Stimulated activated effector memory CD8-positive, alpha-beta T cell treated with anti-CD3 and anti-CD28 coated beads, Interleukin-12 subunit alpha, Interleukin-12 subunit beta, amount 100 ng/mL, for 72 hours (primary cell): ENCODE results near the gene NMNAT2.
"Not testable (repeated sequence)": the region's sequence is repeated elsewhere in the genome, so short reads cannot be mapped to it uniquely, and the experiment has no call there.

Source experiments
- ATAC-seq: fragments of 150-1000 bp; cut with Tn5 transposase; 2 replicates; pipeline ENCODE4 v1.10.0; 2021
- DNase-seq, 2 donors: peaks; one replicate each; pipeline ENCODE4 v3.0.0; 2021 to 2022; ENCODE audit warnings: low spot score in 2 of 2
- H3K27ac Mint-ChIP-seq: one replicate; pipeline ENCODE4 v1.8.0; 2022; ENCODE audit warnings: mild to moderate bottlenecking, mixed read lengths
- H3K36me3 Mint-ChIP-seq: one replicate; pipeline ENCODE4 v1.8.0; 2022; ENCODE audit warnings: mild to moderate bottlenecking, mixed read lengths
- H3K4me1 Mint-ChIP-seq: one replicate; pipeline ENCODE4 v1.8.0; 2022; ENCODE audit warnings: mixed read lengths
- H3K4me3 Mint-ChIP-seq: one replicate; pipeline ENCODE4 v1.8.0; 2022; ENCODE audit warnings: mild to moderate bottlenecking, mixed read lengths
- H3K9me3 Mint-ChIP-seq: one replicate; pipeline ENCODE4 v1.8.0; 2022; ENCODE audit warnings: mixed read lengths

The NMNAT2 gene

GRCh38 chr1:183241471-183241870 is 176.7 kb downstream of the NMNAT2 start:
- no peaks in the 10 kb centered on the region for H3K9me3 Mint-ChIP-seq
- H3K4me3 Mint-ChIP-seq = no peak overlapping the region

GRCh38 chr1:183240853-183241252 is 177.3 kb downstream of the NMNAT2 start:
- not testable (repeated sequence) for H3K4me1 Mint-ChIP-seq, H3K4me3 Mint-ChIP-seq, ATAC-seq, DNase-seq, H3K27ac Mint-ChIP-seq, H3K36me3 Mint-ChIP-seq, H3K9me3 Mint-ChIP-seq

More at GRCh38 chr1:183241471-183241870, 176.7 kb downstream of the NMNAT2 start:
- DNase-seq (no peak), ATAC-seq (no peak)
- H3K4me1 Mint-ChIP-seq = no peaks in the 10 kb centered on the region
- no peak overlapping the region for H3K27ac Mint-ChIP-seq
- no peaks in the 10 kb centered on the region for H3K36me3 Mint-ChIP-seq

GRCh38 chr1:183240526-183240825 is 177.7 kb downstream of the NMNAT2 start:
- ATAC-seq (no peak), DNase-seq (no peak)
- H3K36me3 Mint-ChIP-seq = no peaks in the 10 kb centered on the region
- H3K4me3 Mint-ChIP-seq = no peak overlapping the region
- no peak overlapping the region for H3K27ac Mint-ChIP-seq
- H3K4me1 Mint-ChIP-seq = no peaks in the 10 kb centered on the region
- no peaks in the 10 kb centered on the region for H3K9me3 Mint-ChIP-seq

GRCh38 chr1:183239793-183240525 is 178.2 kb downstream of the NMNAT2 start:
- DNase-seq = no peak
- Mint-ChIP-seq H3K36me3 (no peaks in the 10 kb centered on the region), H3K9me3 (no peaks in the 10 kb centered on the region), H3K4me1 (no peaks in the 10 kb centered on the region), H3K4me3 (no peak overlapping the region), H3K27ac (no peak overlapping the region)
- ATAC-seq = no peak

- Mint-ChIP-seq H3K4me3 (no peak overlapping the region), H3K4me1 (no peaks in the 10 kb centered on the region), H3K9me3 (no peaks in the 10 kb centered on the region), H3K36me3 (no peaks in the 10 kb centered on the region), H3K27ac (no peak overlapping the region)
- ATAC-seq = no peak
- DNase-seq = no peak
Measured at GRCh38 chr1:183239220-183239742, 178.9 kb downstream of the NMNAT2 start.

- DNase-seq (no peak), ATAC-seq (no peak)
- Mint-ChIP-seq H3K36me3 (no peaks in the 10 kb centered on the region), H3K9me3 (no peaks in the 10 kb centered on the region), H3K27ac (no peak overlapping the region), H3K4me3 (no peak overlapping the region), H3K4me1 (no peaks in the 10 kb centered on the region)
Measured at GRCh38 chr1:183238071-183238470, 180.1 kb downstream of the NMNAT2 start.

- ATAC-seq (no peak), DNase-seq (no peak)
- H3K4me1 Mint-ChIP-seq = no peaks in the 10 kb centered on the region
- H3K27ac Mint-ChIP-seq = no peak overlapping the region
- H3K36me3 Mint-ChIP-seq = no peaks in the 10 kb centered on the region
- no peaks in the 10 kb centered on the region for H3K9me3 Mint-ChIP-seq
- no peak overlapping the region for H3K4me3 Mint-ChIP-seq
Measured at GRCh38 chr1:183237046-183237445, 181.1 kb downstream of the NMNAT2 start.

- H3K4me1 Mint-ChIP-seq = no peaks in the 10 kb centered on the region
- DNase-seq (no peak), ATAC-seq (no peak)
- H3K27ac Mint-ChIP-seq = no peak overlapping the region
- H3K36me3 Mint-ChIP-seq = no peaks in the 10 kb centered on the region
- no peak overlapping the region for H3K4me3 Mint-ChIP-seq
- H3K9me3 Mint-ChIP-seq = no peaks in the 10 kb centered on the region
Measured at GRCh38 chr1:183236158-183236725, 181.9 kb downstream of the NMNAT2 start.

GRCh38 chr1:183235503-183235902 is 182.7 kb downstream of the NMNAT2 start:
- ATAC-seq = no peak
- no peak overlapping the region for H3K27ac Mint-ChIP-seq
- no peaks in the 10 kb centered on the region for H3K9me3 Mint-ChIP-seq
- H3K36me3 Mint-ChIP-seq = no peaks in the 10 kb centered on the region
- H3K4me1 Mint-ChIP-seq = no peaks in the 10 kb centered on the region
- DNase-seq = no peak
- H3K4me3 Mint-ChIP-seq = no peak overlapping the region

GRCh38 chr1:183234660-183235476 is 183.3 kb downstream of the NMNAT2 start:
- H3K27ac Mint-ChIP-seq = no peak overlapping the region
- no peaks in the 10 kb centered on the region for H3K9me3 Mint-ChIP-seq
- ATAC-seq = no peak
- H3K4me1 Mint-ChIP-seq = no peaks in the 10 kb centered on the region
- H3K36me3 Mint-ChIP-seq = no peaks in the 10 kb centered on the region
- DNase-seq = no peak
- H3K4me3 Mint-ChIP-seq = no peak overlapping the region

GRCh38 chr1:183233113-183233512 is 185.1 kb downstream of the NMNAT2 start:
- ATAC-seq (no peak), DNase-seq (no peak)
- Mint-ChIP-seq H3K36me3 (no peaks in the 10 kb centered on the region), H3K4me3 (no peak overlapping the region), H3K4me1 (no peaks in the 10 kb centered on the region), H3K9me3 (no peaks in the 10 kb centered on the region), H3K27ac (no peak overlapping the region)

- DNase-seq (no peak), ATAC-seq (no peak)
- H3K4me3 Mint-ChIP-seq = no peak overlapping the region
- no peaks in the 10 kb centered on the region for H3K9me3 Mint-ChIP-seq
- no peak overlapping the region for H3K27ac Mint-ChIP-seq
- H3K36me3 Mint-ChIP-seq = no peaks in the 10 kb centered on the region
- peaks cover 6% of the 10 kb centered on the region for H3K4me1 Mint-ChIP-seq
Measured at GRCh38 chr1:183231545-183231944, 186.6 kb downstream of the NMNAT2 start.

- Mint-ChIP-seq H3K9me3 (no peaks in the 10 kb centered on the region), H3K4me1 (peaks cover 7% of the 10 kb centered on the region), H3K27ac (no peak overlapping the region), H3K4me3 (no peak overlapping the region), H3K36me3 (no peaks in the 10 kb centered on the region)
- no peak for ATAC-seq
- DNase-seq = no peak
Measured at GRCh38 chr1:183230413-183230812, 187.8 kb downstream of the NMNAT2 start.

GRCh38 chr1:183228347-183229220 is 189.6 kb downstream of the NMNAT2 start:
- H3K4me3 Mint-ChIP-seq = no peak overlapping the region
- DNase-seq (no peak), ATAC-seq (no peak)
- H3K4me1 Mint-ChIP-seq = peaks cover 7% of the 10 kb centered on the region
- H3K9me3 Mint-ChIP-seq = no peaks in the 10 kb centered on the region
- no peak overlapping the region for H3K27ac Mint-ChIP-seq
- H3K36me3 Mint-ChIP-seq = no peaks in the 10 kb centered on the region
